Lower leg skin (tissue), 4 donors: Measurements from ENCODE around the gene XPR1. TPM values are rescaled to one million over a fixed set of nuclear protein-coding genes. Genes with fewer than 3 reads are reported as not detected.

Source experiments
- DNase-seq, 2 donors: peaks; one replicate each; pipeline ENCODE4 v3.0.0-alpha.2; 2019; ENCODE audit warnings: low spot score in 2 of 2
- H3K4me3 ChIP-seq: fragments of 200-600 bp; sonication (generic); 2 replicates; pipeline ENCODE4 v1.5.1; 2017; ENCODE audit warnings: mild to moderate bottlenecking, low read depth; ENCODE audit not compliant: poor library complexity, severe bottlenecking
- CTCF ChIP-seq, 3 donors: fragments of 450-650 bp; IDR thresholded peaks; one replicate each; pipeline ENCODE4 v1.5.1; 2016; ENCODE audit warnings: antibody characterized with exemption in 3 of 3, mild to moderate bottlenecking in 3 of 3, moderate library complexity in 2 of 3
- POLR2A ChIP-seq, 2 donors: fragments of 450-650 bp; IDR thresholded peaks; one replicate each; pipeline ENCODE4 v1.6.1; 2016 to 2017; ENCODE audit warnings: antibody characterized with exemption in 2 of 2, mild to moderate bottlenecking in 1 of 2, moderate library complexity in 1 of 2
- WGBS, 2 donors: methylation state at CpG; one replicate each; pipeline ENCODE4 v1.1.5; 2018; 5-methylcytosine and 5-hydroxymethylcytosine counted together
- intact Hi-C: fragments of 100-400 bp; cut with DNase I; formaldehyde crosslinking; loops from one replicate; pipeline ENCODE4 v1.15.0; 2023; ENCODE audit warnings: low total_unique reads
- total RNA-seq, 4 donors: library from RNA; depleted of rRNA; stranded (reverse); fragments of >200 nt; gene quantifications; one replicate each; pipeline ENCODE4 v1.1.0, GENCODE V29; 2016

Gene XPR1
- total RNA-seq, 4 donors from 2014 or later = 10.1 to 25.4 (median 14.1) TPM

GRCh38 chr1:180652792-180653191, 21.0 kb downstream of the XPR1 start:
- no peak overlapping the region for H3K4me3 ChIP-seq
- TF ChIP-seq CTCF (IDR thresholded peaks at IDR 0.05) (no peak), POLR2A (IDR thresholded peaks at IDR 0.05) (no peak)
- DNase-seq = no peak
- WGBS, 2 donors = 92 to 95% methylated on average over 2 of the region's 2 CpGs
- intact Hi-C loops = no loop called here

- intact Hi-C loops = no loop called here
- H3K4me3 ChIP-seq = no peak overlapping the region
- DNase-seq = no peak
- TF ChIP-seq CTCF (IDR thresholded peaks at IDR 0.05) (no peak), POLR2A (IDR thresholded peaks at IDR 0.05) (no peak)
Measured at GRCh38 chr1:180662709-180663108, 30.9 kb downstream of the XPR1 start.

- 93 to 95% methylated on average over 1 of the region's 1 CpG for WGBS, 2 donors
- no peak for DNase-seq
- intact Hi-C loops = no loop called here
- H3K4me3 ChIP-seq = no peak overlapping the region
- TF ChIP-seq POLR2A (IDR thresholded peaks at IDR 0.05) = no peak
Measured at GRCh38 chr1:180670681-180671080, 38.9 kb downstream of the XPR1 start.

- TF ChIP-seq CTCF (IDR thresholded peaks at IDR 0.05) = no peak
- TF ChIP-seq POLR2A (IDR thresholded peaks at IDR 0.05) = no peak
- intact Hi-C loops = no loop called here
- DNase-seq = no peak
Measured at GRCh38 chr1:180672105-180672504, 40.3 kb downstream of the XPR1 start.

GRCh38 chr1:180672505-180672904, 40.7 kb downstream of the XPR1 start:
- intact Hi-C loops = no loop called here
- no peak overlapping the region for H3K4me3 ChIP-seq
- no peak for TF ChIP-seq POLR2A (IDR thresholded peaks at IDR 0.05)
- no peak for DNase-seq

More at GRCh38 chr1:180672105-180672504, 40.3 kb downstream of the XPR1 start:
- no peak overlapping the region for H3K4me3 ChIP-seq

GRCh38 chr1:180674603-180675530, 43.0 kb downstream of the XPR1 start:
- 0 to 39% methylated on average over 1 of the region's 1 CpG for WGBS, 2 donors
- no peak for DNase-seq
- TF ChIP-seq CTCF (IDR thresholded peaks at IDR 0.05) (no peak), POLR2A (IDR thresholded peaks at IDR 0.05) (no peak)
- H3K4me3 ChIP-seq = no peak overlapping the region
- intact Hi-C loops = no loop called here

GRCh38 chr1:180675586-180675985, 43.8 kb downstream of the XPR1 start:
- WGBS, 2 donors = 90 to 93% methylated on average over 2 of the region's 2 CpGs
- DNase-seq = no peak
- H3K4me3 ChIP-seq = no peak overlapping the region
- no peak for TF ChIP-seq CTCF (IDR thresholded peaks at IDR 0.05)
- TF ChIP-seq POLR2A (IDR thresholded peaks at IDR 0.05) = no peak
- intact Hi-C loops = no loop called here
